ENCODE data around the gene SHISA4.
A peak's percentile ranks its signal among the peaks of the same experiment; 100 is the strongest.

SHISA4 gene

DNA sequence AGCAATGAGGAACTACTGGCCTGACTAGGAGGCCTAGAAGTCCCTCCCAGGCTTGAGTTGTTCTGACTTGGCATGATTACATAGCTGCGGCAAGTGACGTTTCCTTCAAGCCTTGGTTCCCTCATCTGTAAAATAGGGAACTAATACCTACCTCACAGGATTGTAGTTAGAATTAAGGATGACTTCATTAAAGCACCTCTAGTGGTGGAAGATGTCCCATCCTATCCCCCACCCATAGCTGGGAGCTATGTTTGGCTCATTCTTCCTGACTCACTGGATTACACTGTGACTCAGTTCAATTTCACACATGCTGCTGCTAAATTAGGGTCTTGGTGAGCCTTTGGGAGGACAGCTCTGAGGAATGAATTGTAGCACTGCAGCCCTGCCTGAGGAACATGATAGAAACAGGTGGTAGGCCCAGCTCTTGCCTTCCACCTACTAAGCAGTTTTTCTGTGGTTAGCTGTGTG, 6.0 kb upstream of the SHISA4 start:
- peak; percentile 90 for DNase-seq

GRCh38 chr1:201883266-201883665, 5.4 kb upstream of the SHISA4 start:
- DNase-seq = no peak

GRCh38 chr1:201883786-201884185, 4.9 kb upstream of the SHISA4 start:
- peak; percentile 72 for DNase-seq

DNA sequence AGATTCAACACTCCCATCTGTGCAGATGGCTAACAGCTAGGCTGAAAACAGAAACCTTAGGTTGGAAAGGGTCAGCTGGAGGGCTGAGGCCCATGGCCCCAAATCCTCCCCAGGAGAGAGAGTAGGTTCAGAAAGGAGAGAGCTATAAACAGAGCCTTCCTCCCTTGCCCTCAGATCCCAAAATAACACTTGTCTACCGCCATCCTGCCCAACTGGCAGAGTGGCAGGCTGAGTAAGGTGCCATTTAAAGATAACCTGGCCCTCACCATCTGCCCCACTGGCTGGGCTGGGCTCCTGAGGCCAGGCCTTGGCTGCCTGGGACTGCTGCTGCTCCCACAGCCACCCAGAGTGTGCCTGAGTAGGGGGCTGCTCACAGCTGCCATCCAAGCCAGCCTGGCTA, 4.3 kb upstream of the SHISA4 start:
- no peak for DNase-seq

DNA sequence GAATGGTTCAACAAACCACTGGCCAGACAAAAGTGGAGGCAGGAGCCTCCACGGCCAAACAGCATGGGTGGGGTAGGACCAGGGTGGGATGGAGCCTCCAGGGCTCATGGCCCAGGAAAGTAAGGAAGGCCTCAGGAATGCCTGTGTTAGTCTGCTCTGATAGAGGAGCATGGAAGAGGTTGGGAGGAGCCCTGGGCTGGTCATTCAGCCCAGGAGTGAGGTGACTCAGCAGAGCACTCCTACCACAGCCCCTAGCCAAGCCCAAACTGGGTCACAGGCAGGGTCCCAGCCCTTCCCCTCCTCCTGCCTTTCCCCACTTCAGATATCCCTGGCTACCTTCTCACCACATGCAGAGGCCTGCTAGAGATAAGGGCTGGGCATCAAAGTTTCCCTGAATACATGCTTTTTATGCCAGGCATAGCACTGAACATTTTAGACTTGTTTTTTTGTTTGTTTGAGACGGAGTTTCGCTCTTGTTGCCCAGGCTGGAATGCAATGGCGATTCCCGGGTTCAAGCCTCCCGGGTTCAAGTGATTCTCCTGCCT, 3.1 kb upstream of the SHISA4 start:
- DNase-seq = peak; percentile 69

- no peak for DNase-seq
Observed at GRCh38 chr1:201886103-201886885, 2.4 kb upstream of the SHISA4 start.

GRCh38 chr1:201887116-201887866, 1.4 kb upstream of the SHISA4 start:
- DNase-seq = no peak

- DNase-seq = no peak
Observed at GRCh38 chr1:201889090-201889968, 631 bp downstream of the SHISA4 start.

GRCh38 chr1:201890223-201890622, 1.5 kb downstream of the SHISA4 start:
- no peak for DNase-seq

DNA sequence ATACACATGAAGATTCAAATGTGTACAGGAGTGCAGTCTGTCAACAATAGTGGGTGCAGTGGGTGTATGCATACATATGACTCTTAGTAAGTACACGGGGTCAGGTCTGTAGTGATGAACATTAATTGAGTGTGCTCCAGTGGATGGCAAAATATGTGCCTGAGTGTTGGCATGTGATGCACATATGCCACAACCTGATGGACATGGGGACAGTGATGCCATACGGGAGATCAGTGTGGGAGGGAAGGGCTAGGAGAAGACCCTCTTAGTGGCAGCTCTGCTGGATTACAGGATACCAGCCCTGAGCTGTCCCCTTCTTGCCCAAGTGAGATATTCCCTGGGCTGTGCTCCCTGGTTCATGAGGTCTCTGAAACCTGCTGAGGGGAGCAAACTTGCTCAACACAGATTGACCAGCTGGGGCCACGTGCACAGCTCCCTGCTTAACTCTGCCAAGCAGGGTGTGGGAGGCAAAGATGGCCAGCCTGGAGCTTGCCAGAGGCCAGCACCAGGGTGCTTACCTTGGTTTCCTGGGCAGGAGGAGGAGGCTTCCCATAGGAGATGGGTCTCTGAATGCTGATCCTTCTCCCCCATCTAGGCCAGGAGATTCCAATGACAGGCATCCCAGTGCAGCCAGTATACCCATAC, 2.2 kb downstream of the SHISA4 start:
- DNase-seq = no peak

GRCh38 chr1:201891451-201892045, 2.9 kb downstream of the SHISA4 start:
- DNase-seq = no peak

DNA sequence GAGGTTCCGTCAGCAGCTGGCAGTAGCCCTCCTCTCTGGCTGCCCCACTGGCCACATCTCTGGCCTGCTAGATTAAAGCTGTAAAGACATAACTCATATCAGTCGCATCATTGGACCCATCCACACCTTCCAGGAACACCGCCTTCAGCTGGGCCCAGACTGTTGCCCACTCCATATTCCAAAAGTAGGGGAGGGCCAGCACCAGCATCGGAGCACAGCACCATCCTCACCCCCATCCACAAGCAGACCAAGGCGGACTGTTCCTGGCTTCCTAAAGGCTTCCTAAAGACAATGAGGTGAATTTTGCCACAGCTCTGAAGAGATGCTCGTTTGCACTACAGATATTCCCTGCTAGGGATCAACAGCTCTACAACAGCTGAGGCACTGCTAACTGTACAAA, 3.5 kb downstream of the SHISA4 start:
- no peak for DNase-seq

DNA sequence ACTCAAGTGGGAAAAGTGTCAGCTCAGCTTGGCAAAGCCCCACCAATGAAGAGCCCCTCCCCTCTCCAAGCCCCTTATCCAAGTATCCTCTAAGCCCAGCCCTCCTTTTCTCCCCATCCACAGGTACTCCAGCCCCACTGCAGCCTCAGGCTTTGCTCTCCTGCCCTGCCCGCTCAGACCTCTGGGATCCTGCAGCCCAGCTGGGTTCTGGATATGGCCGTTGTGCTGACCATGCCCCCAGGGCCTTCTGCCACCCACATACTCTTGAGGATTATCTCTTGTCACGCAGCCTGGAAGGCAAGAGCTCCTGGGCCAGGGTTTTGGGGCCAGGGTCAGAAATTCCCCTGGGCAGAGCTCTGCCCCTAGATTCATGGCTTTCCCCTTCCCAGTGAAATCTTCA, 4.7 kb downstream of the SHISA4 start:
- DNase-seq = peak; percentile 44

DNA sequence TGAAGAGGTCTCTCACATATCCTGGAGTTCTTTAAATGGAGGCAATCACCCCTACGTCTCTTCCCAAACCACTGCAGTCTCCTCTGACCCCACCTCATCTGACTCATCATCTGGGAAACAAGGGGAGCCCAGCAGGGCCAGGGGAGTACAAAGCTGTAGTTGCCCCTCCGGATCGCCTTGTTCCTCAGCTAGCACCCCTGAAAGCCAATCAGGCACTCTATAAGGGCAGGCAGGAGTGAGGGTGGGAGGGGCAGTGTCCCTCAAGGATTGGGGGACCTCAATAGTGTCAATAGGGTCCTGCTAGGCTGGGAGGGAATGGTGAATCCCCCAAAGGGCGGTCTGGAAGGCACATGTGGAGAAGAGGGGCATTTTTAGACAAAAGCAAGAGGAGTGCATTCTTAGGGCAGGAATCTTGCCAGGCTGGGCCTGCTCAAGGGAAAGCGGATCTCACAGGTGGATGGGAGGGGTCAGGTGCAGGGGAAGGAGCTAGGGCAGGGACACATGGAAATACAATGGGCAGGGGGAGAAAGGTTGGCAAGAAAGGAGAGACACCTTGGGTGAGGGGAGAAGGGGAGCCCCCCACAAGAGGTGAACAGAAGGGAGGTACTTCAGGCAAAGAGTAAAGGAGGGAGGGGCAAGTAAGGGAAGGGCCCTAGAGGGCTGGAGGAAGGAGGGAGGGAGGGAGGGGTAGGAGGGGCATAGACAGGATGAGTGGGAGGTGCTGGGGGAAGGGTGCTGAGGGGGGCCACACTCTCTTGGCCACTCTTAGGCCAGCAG, 5.8 kb downstream of the SHISA4 start:
- DNase-seq = no peak

DNA sequence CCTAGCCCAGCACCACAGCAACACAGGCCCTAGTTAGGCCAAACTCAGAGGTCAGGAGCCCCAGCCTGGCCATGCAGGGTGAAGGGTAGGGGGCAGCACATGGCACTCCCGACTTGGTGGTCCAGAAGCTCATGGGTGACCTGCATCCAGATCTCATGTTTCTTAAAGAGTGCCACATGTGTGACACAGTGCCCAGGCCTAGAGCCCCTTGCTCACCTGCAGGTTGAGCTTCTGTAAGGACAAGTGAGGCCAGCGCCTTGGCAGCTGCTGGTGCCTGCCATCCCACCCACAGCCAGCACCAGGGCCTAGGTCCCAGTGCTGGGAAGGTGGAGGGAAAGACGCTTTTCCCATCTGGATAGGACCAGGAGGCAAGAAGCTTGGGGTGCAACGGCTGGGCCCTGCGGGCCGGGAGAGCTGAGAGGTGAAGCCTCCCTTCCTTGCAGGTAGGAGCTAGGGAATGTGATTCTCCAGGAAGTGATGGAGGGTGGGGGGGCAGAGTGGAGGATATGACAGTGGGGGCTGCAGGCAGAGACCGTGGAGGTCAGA, 6.5 kb downstream of the SHISA4 start:
- no peak for DNase-seq

DNA sequence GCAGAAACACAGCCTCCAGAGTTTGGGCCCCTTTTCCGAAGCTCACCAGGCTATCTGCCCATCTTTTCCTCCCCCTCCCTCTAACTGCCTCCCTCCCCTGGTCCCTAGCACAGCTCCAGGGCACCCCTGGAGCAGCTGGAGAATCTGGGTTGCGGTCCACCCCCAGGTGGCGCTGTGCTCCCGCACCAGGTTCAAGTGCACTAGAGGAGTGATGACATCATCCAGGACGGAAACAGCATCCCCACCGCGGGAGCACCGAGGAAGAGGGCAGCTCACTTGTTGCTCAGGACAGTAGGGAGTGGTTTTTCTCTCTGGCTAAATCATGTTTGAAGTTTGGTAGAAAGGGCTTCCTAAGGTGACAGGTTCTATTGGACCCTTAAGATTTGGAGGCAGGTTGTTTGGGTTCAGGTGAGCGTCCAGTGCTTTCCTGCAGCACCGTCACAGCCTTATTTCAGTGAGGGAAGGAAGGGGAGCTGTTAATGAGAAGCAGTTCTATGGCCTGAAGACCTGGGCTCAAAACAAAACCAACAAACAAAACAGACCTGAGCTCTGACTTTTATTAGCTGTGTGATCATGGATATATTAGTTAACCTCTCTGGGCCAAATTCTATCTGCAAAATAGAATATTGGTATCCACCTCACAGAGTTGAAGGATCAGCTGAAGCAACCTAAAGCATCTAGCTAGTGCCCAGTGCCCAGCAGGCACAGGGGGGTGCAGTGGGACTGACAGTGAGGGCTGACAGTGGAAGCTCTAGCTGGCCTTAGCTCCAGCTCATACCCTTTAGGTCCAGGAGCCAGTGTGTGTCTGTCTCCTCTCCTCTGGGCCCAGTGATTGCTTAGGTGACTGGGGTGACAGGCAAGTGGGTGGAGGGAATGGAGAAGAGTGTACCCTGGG, 7.5 kb downstream of the SHISA4 start:
- peak; percentile 91 for DNase-seq

DNA sequence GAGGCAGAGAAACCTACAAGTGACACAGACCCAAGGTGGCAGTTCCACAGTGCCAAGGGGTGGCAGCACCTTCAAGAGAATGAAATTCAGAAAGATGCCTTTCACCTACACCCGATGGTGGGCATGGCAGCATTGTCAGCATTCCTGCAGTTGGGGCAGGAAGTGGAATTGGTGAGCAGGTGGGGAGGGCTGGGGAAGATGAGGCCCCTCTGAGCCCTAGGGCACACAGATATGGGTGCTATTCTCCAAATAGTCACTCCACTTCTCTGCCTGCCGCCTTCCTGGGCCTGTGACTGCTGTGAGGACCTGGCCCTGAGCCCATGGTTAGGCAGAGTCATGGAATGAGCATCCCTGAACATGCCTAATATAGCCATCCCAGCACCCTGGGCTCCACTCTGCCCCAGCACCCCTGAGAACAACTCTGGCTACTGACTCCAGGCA, 8.3 kb downstream of the SHISA4 start:
- peak; percentile 91 for DNase-seq

- no peak for DNase-seq
Observed at GRCh38 chr1:201898240-201898894, 9.7 kb downstream of the SHISA4 start.

GRCh38 chr1:201898992-201899391, 10.3 kb downstream of the SHISA4 start:
- DNase-seq = no peak
